Measurements from ENCODE around the gene TRAPPC3.

TRAPPC3 gene

GRCh38 chr1:36124404-36125128 is 24.7 kb downstream of the TRAPPC3 start:
- TF ChIP-seq ZNF404 (tag by site-specific recombination; IDR thresholded peaks at IDR 0.05) (no peak), FEZF1 (tag by site-specific recombination; IDR thresholded peaks at IDR 0.05) (no peak), REPIN1 (tag by site-specific recombination; IDR thresholded peaks at IDR 0.05; ENCODE audit: low read depth) (no peak), MYNN (tag by site-specific recombination; IDR thresholded peaks at IDR 0.05; ENCODE audit: borderline replicate concordance) (no peak), ZNF548 (tag by site-specific recombination; IDR thresholded peaks at IDR 0.05) (no peak), ZNF174 (tag by site-specific recombination; IDR thresholded peaks at IDR 0.05) (no peak), ZNF623 (tag by site-specific recombination; IDR thresholded peaks at IDR 0.05) (no peak), GFI1B (tag by site-specific recombination; IDR thresholded peaks at IDR 0.05) (no peak), ZXDB (tag by site-specific recombination; IDR thresholded peaks at IDR 0.05) (no peak), ZNF747 (tag by site-specific recombination; IDR thresholded peaks at IDR 0.05) (no peak), ZSCAN23 (tag by site-specific recombination; IDR thresholded peaks at IDR 0.05) (no peak), KLF7 (tag by site-specific recombination; IDR thresholded peaks at IDR 0.05; ENCODE audit: borderline replicate concordance) (no peak), GLI2 (tag by site-specific recombination; IDR thresholded peaks at IDR 0.05; ENCODE audit: borderline replicate concordance, low read depth) (no peak), ZNF677 (tag by site-specific recombination; IDR thresholded peaks at IDR 0.05) (no peak), ZNF792 (tag by site-specific recombination; IDR thresholded peaks at IDR 0.05) (no peak), ZFP37 (tag by site-specific recombination; IDR thresholded peaks at IDR 0.05) (no peak), ZNF391 (tag by site-specific recombination; IDR thresholded peaks at IDR 0.05; ENCODE audit: borderline replicate concordance, low read depth) (no peak), EGR2 (tag by site-specific recombination; IDR thresholded peaks at IDR 0.05; ENCODE audit: low read depth) (no peak), ZEB2 (tag by site-specific recombination; IDR thresholded peaks at IDR 0.05) (no peak)
- Histone ChIP-seq H3K36me3 (ENCODE audit: control insufficient read depth in 2 of 2, insufficient read depth in 1 of 2, low read length in 2 of 2) (no peaks in the 10 kb centered on the region), H3K9me3 (ENCODE audit: control insufficient read depth, insufficient read depth, low read depth, low read length) (no peaks in the 10 kb centered on the region), H3K4me3 (ENCODE audit: low read depth, low read length) (no peak overlapping the region), H3K27ac (ENCODE audit: extremely low read depth, low read depth, low read length) (no peak overlapping the region), H3K4me1 (ENCODE audit: control insufficient read depth, insufficient read depth, low read length) (no peaks in the 10 kb centered on the region)
- CTCF ChIA-PET: interaction anchor here (0.6 to 1.0 kb wide), 3 partner anchors 8 to 242 kb away, joined by 3 to 4 read pairs (median 3); no protein-coding TSS in a partner anchor
- POLR2A ChIA-PET: no interaction called here

- H3K4me3 ChIP-seq (ENCODE audit: low read depth, low read length): no peak overlapping the region
- TF ChIP-seq ZSCAN30 (tag by site-specific recombination; IDR thresholded peaks at IDR 0.05) (no peak), ZNF664 (tag by site-specific recombination; IDR thresholded peaks at IDR 0.05) (no peak), ZNF561 (tag by site-specific recombination; IDR thresholded peaks at IDR 0.05; ENCODE audit: borderline replicate concordance) (no peak), ZNF501 (tag by site-specific recombination; IDR thresholded peaks at IDR 0.05) (no peak), ZXDB (tag by site-specific recombination; IDR thresholded peaks at IDR 0.05) (no peak), ZNF529 (tag by site-specific recombination; IDR thresholded peaks at IDR 0.05; ENCODE audit: insufficient replicate concordance) (no peak), ZNF654 (tag by site-specific recombination; IDR thresholded peaks at IDR 0.05; ENCODE audit: low read depth) (no peak), ZNF112 (tag by site-specific recombination; IDR thresholded peaks at IDR 0.05) (no peak), ZNF518A (tag by site-specific recombination; conservative IDR thresholded peaks at IDR 0.05; ENCODE audit: low read depth) (no peak), ZFP3 (tag by site-specific recombination; IDR thresholded peaks at IDR 0.05; ENCODE audit: low read depth) (0 out of 2 replicates have a peak, but pooled peaks have one; percentile 32), ZNF510 (tag by site-specific recombination; IDR thresholded peaks at IDR 0.05; ENCODE audit: insufficient replicate concordance) (no peak), PRDM1 (tag by site-specific recombination; IDR thresholded peaks at IDR 0.05) (peak; percentile 36; the same call in 1 of the 2 replicates), AEBP2 (tag by site-specific recombination; IDR thresholded peaks at IDR 0.05; ENCODE audit: borderline replicate concordance) (no peak), ZNF747 (tag by site-specific recombination; IDR thresholded peaks at IDR 0.05) (no peak)
Observed at GRCh38 chr1:36123356-36123755, 25.9 kb downstream of the TRAPPC3 start.

More at GRCh38 chr1:36123356-36123755, 25.9 kb downstream of the TRAPPC3 start:
- no peaks in the 10 kb centered on the region for H3K9me3 ChIP-seq (ENCODE audit: control insufficient read depth, insufficient read depth, low read depth, low read length)
- no peaks in the 10 kb centered on the region for H3K36me3 ChIP-seq (ENCODE audit: control insufficient read depth in 2 of 2, insufficient read depth in 1 of 2, low read length in 2 of 2)
- POLR2A ChIA-PET: no interaction called here
- H3K27ac ChIP-seq (ENCODE audit: extremely low read depth, low read depth, low read length): no peak overlapping the region
- CTCF ChIA-PET: interaction anchor here (1.4 kb wide), 1 partner anchor 11 kb away, joined by 8 read pairs; no protein-coding TSS in a partner anchor
- no peaks in the 10 kb centered on the region for H3K4me1 ChIP-seq (ENCODE audit: control insufficient read depth, insufficient read depth, low read length)
